Astrocyte (in vitro differentiated cells and primary cell): ENCODE results near the gene NODAL. TPM values are rescaled to one million over a fixed set of nuclear protein-coding genes. Genes with fewer than 3 reads are reported as not detected.

Source experiments
- DNase-seq: peaks from one replicate; pipeline ENCODE4 v3.0.0-alpha.2; 2010; ENCODE audit warnings: low read depth
- FAIRE-seq: peaks from 2 replicates; lab custom pipeline; 2011; peaks lifted over from hg19 to GRCh38; lab: Jason Lieb, UNC
- H2AFZ ChIP-seq: 2 replicates; pipeline ENCODE4 v1.6.0; 2012; ENCODE audit warnings: low read depth, low read length, inconsistent platforms
- H3K27ac ChIP-seq: 2 replicates; pipeline ENCODE4 v1.5.1; 2011; ENCODE audit warnings: low read depth, low read length, inconsistent platforms
- H3K27me3 ChIP-seq: 2 replicates; pipeline ENCODE4 v1.6.0; 2011; ENCODE audit warnings: low read length, inconsistent platforms; ENCODE audit not compliant: insufficient read depth
- H3K36me3 ChIP-seq: 2 replicates; pipeline ENCODE4 v1.5.1; 2011; ENCODE audit warnings: low read length, inconsistent platforms; ENCODE audit not compliant: insufficient read depth
- H3K4me1 ChIP-seq: 2 replicates; pipeline ENCODE4 v1.5.1; 2011; ENCODE audit warnings: low read length, inconsistent platforms; ENCODE audit not compliant: insufficient read depth
- H3K4me2 ChIP-seq: 2 replicates; pipeline ENCODE4 v1.6.0; 2012; ENCODE audit warnings: low read length, inconsistent platforms
- H3K4me3 ChIP-seq: 2 replicates; pipeline ENCODE4 v1.5.1; 2011; ENCODE audit warnings: low read depth, mild to moderate bottlenecking, low read length, inconsistent platforms; ENCODE audit not compliant: insufficient read depth
- H3K79me2 ChIP-seq: 2 replicates; pipeline ENCODE4 v1.6.0; 2012; ENCODE audit warnings: mild to moderate bottlenecking, low read length, inconsistent platforms; ENCODE audit not compliant: insufficient read depth
- H3K9ac ChIP-seq: 2 replicates; pipeline ENCODE4 v1.6.0; 2012; ENCODE audit warnings: mild to moderate bottlenecking, low read length, inconsistent platforms
- H3K9me3 ChIP-seq: 2 replicates; pipeline ENCODE4 v1.5.1; 2012; ENCODE audit warnings: low read depth, mild to moderate bottlenecking, low read length, inconsistent platforms; ENCODE audit not compliant: insufficient read depth
- H4K20me1 ChIP-seq: 2 replicates; pipeline ENCODE4 v1.6.0; 2012; ENCODE audit warnings: low read length, inconsistent platforms; ENCODE audit not compliant: insufficient read depth
- H3K27ac Mint-ChIP-seq: one replicate; pipeline ENCODE4 v1.8.0; 2021; ENCODE audit warnings: mild to moderate bottlenecking, mixed read lengths; ENCODE audit not compliant: unreplicated experiment
- H3K27me3 Mint-ChIP-seq: one replicate; pipeline ENCODE4 v1.8.0; 2021; ENCODE audit warnings: low read depth, mixed read lengths; ENCODE audit not compliant: unreplicated experiment
- H3K36me3 Mint-ChIP-seq: one replicate; pipeline ENCODE4 v1.8.0; 2021; ENCODE audit warnings: low read depth, mixed read lengths; ENCODE audit not compliant: unreplicated experiment
- H3K4me1 Mint-ChIP-seq: one replicate; pipeline ENCODE4 v1.8.0; 2021; ENCODE audit warnings: low read depth, mixed read lengths; ENCODE audit not compliant: unreplicated experiment
- H3K4me3 Mint-ChIP-seq: one replicate; pipeline ENCODE4 v1.8.0; 2021; ENCODE audit warnings: mild to moderate bottlenecking, moderate library complexity, mixed read lengths; ENCODE audit not compliant: unreplicated experiment
- H3K9me3 Mint-ChIP-seq: one replicate; pipeline ENCODE4 v1.8.0; 2021; ENCODE audit warnings: mild to moderate bottlenecking, mixed read lengths; ENCODE audit not compliant: unreplicated experiment
- CTCF ChIP-seq: IDR thresholded peaks from 2 replicates; pipeline ENCODE4 v1.5.1; 2011; ENCODE audit warnings: low read depth, mild to moderate bottlenecking, inconsistent platforms, low read length, moderate library complexity; ENCODE audit not compliant: insufficient read depth
- EZH2 ChIP-seq: IDR thresholded peaks from 2 replicates; pipeline ENCODE4 v1.6.1; 2012; ENCODE audit warnings: mild to moderate bottlenecking, low read length, inconsistent platforms; ENCODE audit not compliant: insufficient read depth
- total RNA-seq: library from RNA; stranded (reverse); gene quantifications from 2 replicates; pipeline ENCODE4 v1.2.1, GENCODE V29; 2021

NODAL gene
- total RNA-seq, 1 donor from 2014 or later = not detected

DNA sequence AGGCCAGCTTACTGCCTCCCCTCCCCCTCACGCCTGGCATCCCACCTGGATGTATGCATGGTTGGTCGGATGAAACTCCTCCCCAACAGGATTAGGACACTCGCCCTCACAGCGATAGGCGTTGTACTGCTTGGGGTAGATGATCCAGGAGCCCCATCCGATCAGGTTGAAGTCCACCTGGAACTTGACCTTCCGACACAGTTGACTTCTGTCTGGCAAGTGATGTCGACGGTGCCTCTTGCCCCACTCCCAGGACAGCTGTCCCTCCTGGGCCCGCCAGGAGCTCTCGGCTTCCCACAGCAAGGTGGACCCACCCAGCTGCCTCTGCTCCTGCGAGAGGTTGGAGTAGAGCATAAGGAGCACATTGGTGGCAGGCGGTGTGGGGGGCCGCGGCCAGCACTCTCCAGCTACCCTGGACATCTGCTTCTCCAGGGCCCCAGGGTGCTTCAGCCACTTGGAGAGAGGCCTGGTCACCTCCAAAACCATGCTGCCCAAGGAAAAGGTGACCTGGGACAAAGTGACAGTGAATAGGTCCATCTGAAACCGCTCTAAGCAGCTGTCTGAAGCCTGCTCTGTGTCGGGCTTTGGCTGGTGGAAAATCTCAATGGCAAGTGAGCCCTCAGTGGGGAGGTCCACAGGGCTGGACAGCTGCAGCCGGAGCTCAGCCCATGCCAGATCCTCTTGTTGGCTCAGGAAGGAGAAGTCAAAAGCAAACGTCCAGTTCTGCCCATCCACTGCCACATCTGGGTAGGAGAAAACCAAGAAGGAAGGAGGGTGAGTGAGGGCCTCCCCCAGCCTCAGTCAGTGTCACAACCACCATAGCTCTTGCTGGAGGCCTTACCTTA lies 6.0 kb downstream of the NODAL start:
- peaks cover 13% of the 10 kb centered on the region for H4K20me1 ChIP-seq
- no peak for DNase-seq
- H3K4me1 Mint-ChIP-seq = no peaks in the 10 kb centered on the region
- no peak overlapping the region for H2AFZ ChIP-seq
- H3K27ac Mint-ChIP-seq = no peak overlapping the region
- no peak overlapping the region for H3K27ac ChIP-seq
- peaks cover 20% of the 10 kb centered on the region for H3K27me3 ChIP-seq
- H3K4me3 Mint-ChIP-seq = no peak overlapping the region
- H3K4me3 ChIP-seq = no peak overlapping the region
- H3K27me3 Mint-ChIP-seq = peaks cover 31% of the 10 kb centered on the region
- H3K79me2 ChIP-seq = no peaks in the 10 kb centered on the region
- H3K4me1 ChIP-seq = peaks cover 5% of the 10 kb centered on the region
- no peak overlapping the region for H3K9ac ChIP-seq
- no peaks in the 10 kb centered on the region for H3K36me3 ChIP-seq
- no peak for FAIRE-seq
- H3K9me3 ChIP-seq = no peaks in the 10 kb centered on the region
- TF ChIP-seq CTCF = no peak
- no peak for TF ChIP-seq EZH2
- no peak overlapping the region for H3K4me2 ChIP-seq
- no peaks in the 10 kb centered on the region for H3K9me3 Mint-ChIP-seq
- H3K36me3 Mint-ChIP-seq = peaks cover 11% of the 10 kb centered on the region

GRCh38 chr10:70433581-70434280 lies 7.8 kb downstream of the NODAL start:
- H2AFZ ChIP-seq = no peak overlapping the region
- peak overlapping the region; percentile 18 for H3K27ac ChIP-seq
- no peaks in the 10 kb centered on the region for H3K9me3 Mint-ChIP-seq
- no peak for DNase-seq
- TF ChIP-seq EZH2 (no peak), CTCF (no peak)
- H3K4me3 ChIP-seq = no peak overlapping the region
- H3K79me2 ChIP-seq = no peaks in the 10 kb centered on the region
- H3K36me3 Mint-ChIP-seq = peaks cover 12% of the 10 kb centered on the region
- H3K9ac ChIP-seq = no peak overlapping the region
- H3K27me3 Mint-ChIP-seq = peaks cover 18% of the 10 kb centered on the region
- H3K9me3 ChIP-seq = no peaks in the 10 kb centered on the region
- peaks cover 19% of the 10 kb centered on the region for H4K20me1 ChIP-seq
- H3K4me2 ChIP-seq = peak overlapping the region; percentile 9
- H3K4me3 Mint-ChIP-seq = no peak overlapping the region
- no peak for FAIRE-seq
- H3K36me3 ChIP-seq = peaks cover 2% of the 10 kb centered on the region
- H3K4me1 Mint-ChIP-seq = no peaks in the 10 kb centered on the region
- H3K27ac Mint-ChIP-seq = no peak overlapping the region
- H3K27me3 ChIP-seq = peaks cover 6% of the 10 kb centered on the region
- peaks cover 5% of the 10 kb centered on the region for H3K4me1 ChIP-seq
